IPS-11a (cell line): ENCODE data around the gene TAOK3.

Experiments
- H3K4me3 ChIP-seq: one replicate; pipeline ENCODE4 v1.5.1; 2013; ENCODE audit warnings: low read depth, low read length, control low read depth

The TAOK3 gene

GRCh38 chr12:118237052-118237665 lies 135.5 kb downstream of the TAOK3 start:
- no peak overlapping the region for H3K4me3 ChIP-seq

- H3K4me3 ChIP-seq: no peak overlapping the region
Observed at GRCh38 chr12:118220702-118221101, 152.0 kb downstream of the TAOK3 start.

- no peak overlapping the region for H3K4me3 ChIP-seq
Observed at GRCh38 chr12:118219772-118220171, 152.9 kb downstream of the TAOK3 start.

GRCh38 chr12:118219106-118219505 lies 153.6 kb downstream of the TAOK3 start:
- no peak overlapping the region for H3K4me3 ChIP-seq

GRCh38 chr12:118213452-118213851 lies 159.3 kb downstream of the TAOK3 start:
- H3K4me3 ChIP-seq: no peak overlapping the region

- no peak overlapping the region for H3K4me3 ChIP-seq
Observed at GRCh38 chr12:118212606-118213005, 160.1 kb downstream of the TAOK3 start.

- H3K4me3 ChIP-seq: no peak overlapping the region
Observed at GRCh38 chr12:118206107-118206412, 166.6 kb downstream of the TAOK3 start.

- H3K4me3 ChIP-seq: no peak overlapping the region
Observed at GRCh38 chr12:118193958-118194357, 178.7 kb downstream of the TAOK3 start.

- H3K4me3 ChIP-seq: no peak overlapping the region
Observed at GRCh38 chr12:118193477-118193876, 179.2 kb downstream of the TAOK3 start.

GRCh38 chr12:118190266-118190665 lies 182.4 kb downstream of the TAOK3 start:
- H3K4me3 ChIP-seq: no peak overlapping the region

- H3K4me3 ChIP-seq: no peak overlapping the region
Observed at GRCh38 chr12:118189741-118190191, 182.9 kb downstream of the TAOK3 start.

- no peak overlapping the region for H3K4me3 ChIP-seq
Observed at GRCh38 chr12:118188690-118189371, 183.9 kb downstream of the TAOK3 start.

- H3K4me3 ChIP-seq: no peak overlapping the region
Observed at GRCh38 chr12:118187751-118188435, 184.8 kb downstream of the TAOK3 start.

GRCh38 chr12:118185602-118186397 lies 186.9 kb downstream of the TAOK3 start:
- no peak overlapping the region for H3K4me3 ChIP-seq

GRCh38 chr12:118183711-118184110 lies 189.0 kb downstream of the TAOK3 start:
- no peak overlapping the region for H3K4me3 ChIP-seq

- H3K4me3 ChIP-seq: no peak overlapping the region
Observed at GRCh38 chr12:118183155-118183554, 189.6 kb downstream of the TAOK3 start.

GRCh38 chr12:118175823-118176447 lies 196.8 kb downstream of the TAOK3 start:
- no peak overlapping the region for H3K4me3 ChIP-seq

GRCh38 chr12:118166946-118167345 lies 205.8 kb downstream of the TAOK3 start:
- H3K4me3 ChIP-seq: no peak overlapping the region

- no peak overlapping the region for H3K4me3 ChIP-seq
Observed at GRCh38 chr12:118164798-118165486, 207.8 kb downstream of the TAOK3 start.

GRCh38 chr12:118160536-118160935 lies 212.2 kb downstream of the TAOK3 start:
- no peak overlapping the region for H3K4me3 ChIP-seq
